Gastroesophageal sphincter (tissue), 4 donors: Measurements from ENCODE around the gene STAP1. TPM values are rescaled to one million over a fixed set of nuclear protein-coding genes. Genes with fewer than 3 reads are reported as not detected.

Experiments
- ATAC-seq: fragments of 150-250 bp; one replicate; pipeline ENCODE4 v1.9.1; 2016; ENCODE audit warnings: mild to moderate bottlenecking, moderate library complexity
- H3K27ac ChIP-seq, 4 donors: fragments of 200-600 bp; sonication (generic) in 3 of 4; 1 replicate in 3 of 4; 2 replicates in 1 of 4; pipeline ENCODE4 v1.5.1; 2016 to 2019
- H3K27me3 ChIP-seq: fragments of 200-600 bp; sonication (generic); one replicate; pipeline ENCODE4 v1.5.1; 2019
- H3K36me3 ChIP-seq, 2 donors: fragments of 200-600 bp; sonication (generic); one replicate each; pipeline ENCODE4 v1.5.1; 2019; ENCODE audit warnings: control low read depth in 1 of 2
- H3K4me1 ChIP-seq, 3 donors: fragments of 200-600 bp; sonication (generic); 1 replicate in 2 of 3; 2 replicates in 1 of 3; pipeline ENCODE4 v1.5.1; 2016 to 2019; ENCODE audit warnings: control low read depth in 2 of 3
- H3K4me3 ChIP-seq, 2 donors: fragments of 200-600 bp; sonication (generic); one replicate each; pipeline ENCODE4 v1.5.1; 2019; ENCODE audit warnings: mild to moderate bottlenecking in 1 of 2, moderate library complexity in 1 of 2
- H3K9me3 ChIP-seq, 3 donors: fragments of 200-600 bp; sonication (generic); one replicate each; pipeline ENCODE4 v1.5.1; 2017 to 2019; ENCODE audit warnings: control low read depth in 2 of 3
- EP300 ChIP-seq: sonication (generic); formaldehyde crosslinking; IDR thresholded peaks from one replicate; pipeline ENCODE4 v1.6.1; 2017; ENCODE audit warnings: antibody characterized with exemption, mild to moderate bottlenecking
- POLR2A ChIP-seq, 2 donors: fragments of 450-650 bp; IDR thresholded peaks; one replicate each; pipeline ENCODE4 v1.6.1; 2017; ENCODE audit warnings: antibody characterized with exemption in 2 of 2, mild to moderate bottlenecking in 2 of 2, moderate library complexity in 1 of 2
- POLR2AphosphoS5 ChIP-seq: sonication (generic); formaldehyde crosslinking; IDR thresholded peaks from one replicate; pipeline ENCODE4 v1.6.1; 2017; ENCODE audit warnings: antibody characterized with exemption
- small RNA-seq, 4 donors: library from RNA; depleted of rRNA; stranded (forward); fragments of <200 nt; gene quantifications; one replicate each; pipeline ENCODE3, GENCODE V24; 2016
- total RNA-seq, 4 donors: library from RNA; depleted of rRNA; stranded (reverse); fragments of >200 nt; gene quantifications; one replicate each; pipeline ENCODE4 v1.1.0, GENCODE V29; 2016
- TF ChIP-seq, protein P1 (sequence below), 4 experiments: fragments of 200-600 bp in 2 of 4; fragments of 450-650 bp in 2 of 4; sonication (generic) in 1 of 4; IDR thresholded peaks; one replicate each; pipeline ENCODE4 v1.5.1; 2017 to 2019; ENCODE audit warnings: antibody characterized with exemption in 4 of 4, mild to moderate bottlenecking in 2 of 4, moderate library complexity in 2 of 4

Gene STAP1
- total RNA-seq, 4 donors from 2014 or later: 0.54 to 2.2 (median 0.77) TPM; not detected in 1

GRCh38 chr4:67651536-67651935, 93.0 kb downstream of the STAP1 start:
- no peak overlapping the region for H3K27ac ChIP-seq
- ATAC-seq: no peak
- no peak for TF ChIP-seq POLR2AphosphoS5
- no peak for TF ChIP-seq POLR2A (IDR thresholded peaks at IDR 0.05)
- TF ChIP-seq EP300: no peak
- TF ChIP-seq, protein P1, sequence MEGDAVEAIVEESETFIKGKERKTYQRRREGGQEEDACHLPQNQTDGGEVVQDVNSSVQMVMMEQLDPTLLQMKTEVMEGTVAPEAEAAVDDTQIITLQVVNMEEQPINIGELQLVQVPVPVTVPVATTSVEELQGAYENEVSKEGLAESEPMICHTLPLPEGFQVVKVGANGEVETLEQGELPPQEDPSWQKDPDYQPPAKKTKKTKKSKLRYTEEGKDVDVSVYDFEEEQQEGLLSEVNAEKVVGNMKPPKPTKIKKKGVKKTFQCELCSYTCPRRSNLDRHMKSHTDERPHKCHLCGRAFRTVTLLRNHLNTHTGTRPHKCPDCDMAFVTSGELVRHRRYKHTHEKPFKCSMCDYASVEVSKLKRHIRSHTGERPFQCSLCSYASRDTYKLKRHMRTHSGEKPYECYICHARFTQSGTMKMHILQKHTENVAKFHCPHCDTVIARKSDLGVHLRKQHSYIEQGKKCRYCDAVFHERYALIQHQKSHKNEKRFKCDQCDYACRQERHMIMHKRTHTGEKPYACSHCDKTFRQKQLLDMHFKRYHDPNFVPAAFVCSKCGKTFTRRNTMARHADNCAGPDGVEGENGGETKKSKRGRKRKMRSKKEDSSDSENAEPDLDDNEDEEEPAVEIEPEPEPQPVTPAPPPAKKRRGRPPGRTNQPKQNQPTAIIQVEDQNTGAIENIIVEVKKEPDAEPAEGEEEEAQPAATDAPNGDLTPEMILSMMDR (IDR thresholded peaks at IDR 0.05): no peak
- no peaks in the 10 kb centered on the region for H3K4me1 ChIP-seq
- no peak overlapping the region for H3K4me3 ChIP-seq
- no peaks in the 10 kb centered on the region for H3K9me3 ChIP-seq
- H3K36me3 ChIP-seq: peaks cover 0 to 65% of the 10 kb centered on the region in 2 donors
- H3K27me3 ChIP-seq: no peaks in the 10 kb centered on the region

Small RNAs within 50 kb of the gene (small RNA-seq; reads per million reads assigned to genes)
- 0 reads per million in 4 donors for gene AC096720.1

Other genes with a start within 250 kb of the STAP1 start
- 10 to 100 TPM; 12.4 to 48.4 (median 20.2) TPM for gene CENPC, start 13.2 kb upstream of the STAP1 start, total RNA-seq
- 10 to 100 TPM; 29.9 to 87.6 (median 46.7) TPM for gene UBA6, start 142.4 kb downstream of the STAP1 start, total RNA-seq
- gene GNRHR, start 195.7 kb downstream of the STAP1 start, total RNA-seq: not detected